ENCODE data around the gene SPARC. TPM values are rescaled to one million over a fixed set of nuclear protein-coding genes. Genes with fewer than 3 reads are reported as not detected.

Gene SPARC
- total RNA-seq, 1 experiment from 2014 or later, result 418 TPM

GRCh38 chr5:151648089-151648488, 38.6 kb downstream of the SPARC start:
- H3K36me3 Mint-ChIP-seq, result no peaks in the 10 kb centered on the region
- TF ChIP-seq ZMAT4 (CRISPR knock-in tag; IDR thresholded peaks at IDR 0.05), result no peak
- TF ChIP-seq ZNF396 (CRISPR knock-in tag; IDR thresholded peaks at IDR 0.05; ENCODE audit: borderline replicate concordance), result no peak
- no peak for TF ChIP-seq E2F4 (CRISPR knock-in tag; IDR thresholded peaks at IDR 0.05; ENCODE audit: borderline replicate concordance, low read depth)
- TF ChIP-seq PRDM15 (CRISPR knock-in tag; IDR thresholded peaks at IDR 0.05), result no peak
- TF ChIP-seq FOXP1 (CRISPR knock-in tag; IDR thresholded peaks at IDR 0.05; ENCODE audit: borderline replicate concordance), result no peak
- TF ChIP-seq PRRX2 (CRISPR knock-in tag; IDR thresholded peaks at IDR 0.05), result no peak
- no peak for TF ChIP-seq MYBL2 (CRISPR knock-in tag; IDR thresholded peaks at IDR 0.05)
- no peak for TF ChIP-seq CBFB (CRISPR knock-in tag; IDR thresholded peaks at IDR 0.05; ENCODE audit: low read depth)
- TF ChIP-seq SOX15 (CRISPR knock-in tag; IDR thresholded peaks at IDR 0.05), result no peak
- no peak for TF ChIP-seq MXD4 (CRISPR knock-in tag; IDR thresholded peaks at IDR 0.05; ENCODE audit: borderline replicate concordance)
- no peak for TF ChIP-seq STAT6 (CRISPR knock-in tag; conservative IDR thresholded peaks at IDR 0.05; ENCODE audit: low read depth)
- no peak for TF ChIP-seq ZNF121 (CRISPR knock-in tag; IDR thresholded peaks at IDR 0.05)
- no peak for TF ChIP-seq ATF3 (CRISPR knock-in tag; conservative IDR thresholded peaks at IDR 0.05)
- TF ChIP-seq HMGA2 (CRISPR knock-in tag; IDR thresholded peaks at IDR 0.05), result no peak
- no peak for TF ChIP-seq OVOL2 (CRISPR knock-in tag; IDR thresholded peaks at IDR 0.05; ENCODE audit: borderline replicate concordance)
- no peak for TF ChIP-seq KAT7 (CRISPR knock-in tag; IDR thresholded peaks at IDR 0.05; ENCODE audit: borderline replicate concordance)
- no peak for TF ChIP-seq USF2 (CRISPR knock-in tag; IDR thresholded peaks at IDR 0.05)
- H3K9me3 Mint-ChIP-seq, result no peaks in the 10 kb centered on the region
- no peaks in the 10 kb centered on the region for H3K27me3 Mint-ChIP-seq (ENCODE audit: low read depth)
- H3K4me3 Mint-ChIP-seq, result no peak overlapping the region
- no peak for ATAC-seq
- no peak overlapping the region for H3K27ac Mint-ChIP-seq
- CTCF ChIA-PET, result interaction anchor here (1.0 to 2.2 kb wide), 5 partner anchors 11 to 140 kb away, joined by 3 to 10 read pairs (median 3); no protein-coding TSS in a partner anchor
- peaks cover 4% of the 10 kb centered on the region for H3K4me1 Mint-ChIP-seq
- POLR2A ChIA-PET, result no interaction called here
- DNase-seq (ENCODE audit: low spot score), result no peak
